ENCODE measurements around the gene LTO1. TPM values are rescaled to one million over a fixed set of nuclear protein-coding genes. Genes with fewer than 3 reads are reported as not detected.

LTO1 gene, protein sequence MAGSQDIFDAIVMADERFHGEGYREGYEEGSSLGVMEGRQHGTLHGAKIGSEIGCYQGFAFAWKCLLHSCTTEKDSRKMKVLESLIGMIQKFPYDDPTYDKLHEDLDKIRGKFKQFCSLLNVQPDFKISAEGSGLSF
- 10 to 100 TPM; 22.2 to 24.5 (median 22.8) TPM for total RNA-seq

DNA sequence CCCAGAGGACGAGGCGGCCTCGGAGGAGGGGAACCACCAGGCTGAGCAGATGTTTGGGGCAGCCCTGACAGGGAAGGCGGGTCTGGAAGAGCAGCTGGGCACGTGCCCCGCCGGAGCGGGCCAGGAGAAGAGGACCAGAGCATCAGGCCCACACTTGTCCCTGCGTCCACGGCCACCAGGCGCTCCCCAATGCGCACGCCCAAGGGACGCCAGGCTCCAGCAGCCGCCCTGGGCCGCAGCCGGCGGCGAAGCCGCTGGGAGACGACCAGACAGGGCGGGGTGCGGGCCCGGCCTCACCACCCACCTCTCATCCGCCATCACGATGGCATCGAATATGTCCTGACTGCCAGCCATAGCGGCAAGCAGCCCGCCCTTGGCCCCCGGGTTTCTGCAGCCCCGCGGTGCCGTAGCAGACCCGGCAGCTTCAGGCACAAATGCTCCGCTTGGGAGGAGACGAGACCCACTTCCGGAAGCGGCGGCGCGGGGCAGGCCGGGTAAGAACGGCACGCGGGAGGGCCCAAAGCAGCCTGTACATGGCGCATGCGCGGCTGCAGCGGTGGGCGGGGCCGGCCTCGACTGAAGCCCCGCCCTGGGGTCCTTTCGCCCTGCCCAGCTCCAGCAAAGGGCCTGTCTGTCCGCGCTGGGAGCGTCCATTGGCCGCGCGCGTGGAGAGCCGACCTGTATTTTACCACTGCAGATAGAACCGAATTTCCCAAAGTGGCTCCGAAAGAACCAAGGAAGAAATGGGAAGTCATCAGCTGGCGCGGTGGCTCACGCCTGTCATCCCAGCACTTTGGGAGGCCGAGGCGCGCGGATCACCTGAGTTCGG is at the start of gene LTO1:
Gene LTO1, minus strand, starts transcription at position 468 of the 829 bp plus-strand sequence. Its CDS starts 114 bp downstream, at position 354.
- Mint-ChIP-seq H3K36me3 (ENCODE audit: insufficient read depth) (peaks cover 19% of the 10 kb centered on the region), H3K4me1 (ENCODE audit: low read depth) (peaks cover 26% of the 10 kb centered on the region), H3K27me3 (ENCODE audit: low read depth) (no peaks in the 10 kb centered on the region), H3K9me3 (no peaks in the 10 kb centered on the region), H3K4me3 (peak within 1 kb of the TSS; percentile 96)
- DNase-seq (peak; percentile 95), ATAC-seq (peak; percentile 90)

DNA sequence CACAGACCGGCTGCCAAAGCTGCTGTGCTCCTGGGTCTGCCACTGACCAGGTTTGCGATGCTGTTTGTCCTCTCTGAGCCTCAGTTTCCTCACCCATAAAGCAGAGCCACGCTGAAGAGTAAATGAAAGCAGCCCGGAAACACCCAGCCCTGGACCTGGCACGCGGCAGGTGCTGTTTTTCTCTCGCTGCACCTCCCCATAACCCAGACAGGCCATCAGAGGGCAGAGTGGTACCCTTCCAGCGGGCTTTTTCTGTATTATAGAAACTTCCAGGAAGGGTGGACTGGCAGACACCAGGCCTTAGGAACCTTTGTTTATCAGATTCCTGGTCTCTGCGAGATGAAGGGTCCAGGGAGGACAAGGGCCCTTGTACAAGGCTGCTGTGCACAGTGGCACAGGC is 46.6 kb upstream of the LTO1 start:
- Mint-ChIP-seq H3K36me3 (ENCODE audit: insufficient read depth) (no peaks in the 10 kb centered on the region), H3K27me3 (ENCODE audit: low read depth) (peaks cover 67% of the 10 kb centered on the region), H3K4me1 (ENCODE audit: low read depth) (no peaks in the 10 kb centered on the region), H3K9me3 (no peaks in the 10 kb centered on the region), H3K4me3 (no peak overlapping the region)
- DNase-seq = no peak
- ATAC-seq = no peak

DNA sequence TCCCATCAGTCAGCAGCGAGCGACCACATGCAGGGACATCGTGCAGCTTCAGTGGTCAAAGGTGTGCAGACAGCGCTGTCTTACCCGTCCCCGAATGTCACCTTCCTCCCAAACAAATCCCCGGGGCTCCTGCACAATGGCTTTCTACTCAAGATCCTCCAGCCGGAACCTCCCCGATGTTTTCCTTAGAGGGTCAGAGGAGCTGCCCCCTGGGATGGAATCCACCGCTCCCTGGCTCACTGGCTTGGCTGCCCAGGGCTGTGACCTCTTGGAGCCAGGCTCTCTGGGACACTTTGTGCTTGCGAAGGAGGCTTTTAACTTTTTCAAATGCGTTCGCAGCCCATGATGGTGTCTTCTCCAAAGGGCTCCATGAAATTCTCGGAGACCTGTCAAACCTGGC is 46.0 kb upstream of the LTO1 start:
- Mint-ChIP-seq H3K36me3 (ENCODE audit: insufficient read depth) (no peaks in the 10 kb centered on the region), H3K4me3 (no peak overlapping the region), H3K9me3 (no peaks in the 10 kb centered on the region), H3K4me1 (ENCODE audit: low read depth) (no peaks in the 10 kb centered on the region), H3K27me3 (ENCODE audit: low read depth) (peaks cover 61% of the 10 kb centered on the region)
- no peak for DNase-seq
- no peak for ATAC-seq

DNA sequence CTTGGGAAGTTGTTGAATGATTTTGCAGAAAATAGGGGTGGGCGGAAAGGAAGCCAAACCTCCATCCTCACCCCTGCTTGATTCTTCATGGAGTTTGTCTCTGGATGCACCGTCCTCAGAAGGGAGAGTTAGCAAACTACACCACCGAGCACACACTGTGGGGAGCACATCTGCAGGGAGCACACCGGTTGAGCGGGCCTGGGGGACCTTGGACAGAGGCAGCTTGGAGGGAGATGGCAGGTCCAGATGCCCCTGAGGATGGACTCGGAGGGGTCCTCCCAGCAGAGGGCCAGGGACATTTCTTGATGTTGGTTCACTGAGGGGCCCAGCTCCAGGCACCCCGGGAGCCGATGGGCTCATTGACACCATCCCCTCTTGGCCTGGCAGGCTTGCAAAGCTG is 43.8 kb upstream of the LTO1 start:
- no peak overlapping the region for H3K4me3 Mint-ChIP-seq
- peaks cover 49% of the 10 kb centered on the region for H3K27me3 Mint-ChIP-seq (ENCODE audit: low read depth)
- DNase-seq (no peak), ATAC-seq (no peak)
- H3K9me3 Mint-ChIP-seq = no peaks in the 10 kb centered on the region
- H3K4me1 Mint-ChIP-seq (ENCODE audit: low read depth) = no peaks in the 10 kb centered on the region
- H3K36me3 Mint-ChIP-seq (ENCODE audit: insufficient read depth) = no peaks in the 10 kb centered on the region

DNA sequence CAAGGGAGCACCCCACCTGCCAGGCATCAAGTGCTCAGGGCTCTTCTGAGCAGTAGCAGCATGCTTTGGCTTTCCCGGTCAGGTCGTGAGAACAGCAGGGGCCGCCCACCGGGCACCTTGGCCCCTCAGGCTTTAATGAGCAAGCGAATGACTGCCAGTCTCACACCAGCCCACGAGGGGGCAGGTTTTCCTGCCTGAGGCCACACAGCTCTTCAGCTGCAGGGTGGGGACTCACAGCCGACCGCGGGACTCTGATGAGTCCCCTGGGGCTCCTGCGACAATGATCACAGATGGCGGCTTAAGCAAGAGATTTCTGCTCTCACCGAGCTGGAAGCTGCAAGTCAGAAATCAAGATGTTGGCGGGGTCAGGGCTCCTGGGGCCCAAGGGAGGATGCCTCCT is 43.0 kb upstream of the LTO1 start:
- no peaks in the 10 kb centered on the region for H3K36me3 Mint-ChIP-seq (ENCODE audit: insufficient read depth)
- no peaks in the 10 kb centered on the region for H3K4me1 Mint-ChIP-seq (ENCODE audit: low read depth)
- H3K9me3 Mint-ChIP-seq = no peaks in the 10 kb centered on the region
- H3K27me3 Mint-ChIP-seq (ENCODE audit: low read depth) = peaks cover 43% of the 10 kb centered on the region
- no peak overlapping the region for H3K4me3 Mint-ChIP-seq
- ATAC-seq (peak; percentile 25 to 37), DNase-seq (no peak)

DNA sequence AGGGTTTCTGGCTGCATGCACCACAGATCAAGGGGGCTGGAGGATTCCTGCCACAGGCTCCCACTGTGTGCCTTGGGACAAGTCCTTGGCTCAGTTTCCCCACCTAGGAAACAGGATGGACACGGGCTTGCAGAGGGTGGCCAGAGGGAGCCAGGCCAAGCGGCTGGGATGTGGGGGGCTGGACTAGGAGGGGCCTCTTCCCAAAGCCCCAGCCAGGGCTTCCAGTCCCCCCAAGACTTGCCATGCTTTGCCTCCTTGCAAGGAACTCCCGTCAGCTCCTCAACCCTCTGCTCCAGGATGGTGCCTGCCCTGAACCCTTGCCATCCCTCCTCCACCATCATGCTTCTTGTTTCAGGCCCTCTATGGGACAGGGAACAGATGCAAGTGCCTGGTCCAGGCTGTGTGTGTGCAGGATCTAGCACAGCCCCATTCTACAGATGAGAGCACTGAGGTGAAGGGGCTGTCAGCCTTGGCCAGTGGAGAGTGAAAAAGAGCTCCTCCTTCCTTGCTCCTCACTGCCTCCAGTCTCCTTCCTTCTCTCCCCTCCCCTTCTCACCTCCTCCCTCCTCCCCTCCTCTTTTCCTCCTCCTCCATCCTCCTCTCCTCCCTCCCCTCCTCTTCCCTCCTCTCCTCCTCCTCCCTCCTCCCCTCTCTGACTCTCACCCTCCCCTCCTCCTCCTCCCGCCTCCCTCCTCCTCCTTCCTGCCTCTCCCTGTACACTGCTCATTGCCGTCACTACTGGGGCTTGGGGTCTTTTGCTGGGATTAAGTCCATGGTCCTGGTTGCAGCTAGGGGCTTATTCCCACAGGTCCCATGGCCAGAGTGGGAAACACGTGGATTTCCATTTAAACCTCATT is 42.0 kb upstream of the LTO1 start:
- H3K4me3 Mint-ChIP-seq = no peak overlapping the region
- H3K9me3 Mint-ChIP-seq = no peaks in the 10 kb centered on the region
- H3K4me1 Mint-ChIP-seq (ENCODE audit: low read depth) = peaks cover under 1% of the 10 kb centered on the region
- ATAC-seq (no peak), DNase-seq (no peak)
- no peaks in the 10 kb centered on the region for H3K36me3 Mint-ChIP-seq (ENCODE audit: insufficient read depth)
- peaks cover 38% of the 10 kb centered on the region for H3K27me3 Mint-ChIP-seq (ENCODE audit: low read depth)

DNA sequence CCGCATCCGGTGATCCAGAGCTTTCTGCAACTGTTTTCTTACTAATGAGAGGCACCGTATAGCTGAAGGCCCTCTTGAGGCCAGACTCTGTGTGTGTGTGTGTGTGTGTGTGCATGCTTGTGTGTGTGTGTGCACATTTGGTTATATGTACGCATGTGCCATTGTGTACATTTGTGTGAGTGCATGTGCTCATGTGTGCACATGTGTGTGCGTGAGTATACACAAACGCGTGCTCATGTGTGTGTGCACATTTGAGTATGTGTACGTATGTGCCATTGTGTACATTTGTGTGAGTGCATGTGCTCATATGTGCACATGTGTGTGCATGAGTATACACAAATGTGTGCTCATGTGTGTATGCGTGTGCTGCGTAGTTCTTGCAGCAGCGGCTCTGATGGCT is 40.9 kb upstream of the LTO1 start:
- Mint-ChIP-seq H3K36me3 (ENCODE audit: insufficient read depth) (no peaks in the 10 kb centered on the region), H3K9me3 (no peaks in the 10 kb centered on the region), H3K4me1 (ENCODE audit: low read depth) (peaks cover 8% of the 10 kb centered on the region), H3K4me3 (no peak overlapping the region), H3K27me3 (ENCODE audit: low read depth) (peaks cover 33% of the 10 kb centered on the region)
- no peak for DNase-seq
- no peak for ATAC-seq

DNA sequence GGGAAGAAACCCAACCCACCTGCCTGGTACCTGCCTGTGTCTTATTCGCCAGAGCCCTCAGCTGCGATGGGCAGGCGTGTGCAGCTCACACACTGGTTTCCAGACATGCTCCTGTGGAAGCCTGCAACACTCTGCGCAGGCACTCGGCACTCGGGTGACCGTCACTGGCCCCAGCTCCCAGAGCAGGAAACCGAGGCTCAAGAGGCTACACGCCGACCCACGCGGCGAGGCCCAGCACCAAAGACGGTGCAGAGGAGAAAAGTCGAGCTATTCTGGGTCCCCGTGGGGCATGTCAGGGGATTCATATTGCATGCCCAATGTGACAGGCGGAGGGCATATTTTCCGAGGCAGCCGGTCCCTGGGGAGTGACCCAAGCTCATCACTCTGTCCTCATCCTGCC is 40.3 kb upstream of the LTO1 start:
- Mint-ChIP-seq H3K4me3 (no peak overlapping the region), H3K27me3 (ENCODE audit: low read depth) (peaks cover 27% of the 10 kb centered on the region), H3K36me3 (ENCODE audit: insufficient read depth) (no peaks in the 10 kb centered on the region), H3K9me3 (no peaks in the 10 kb centered on the region), H3K4me1 (ENCODE audit: low read depth) (peaks cover 8% of the 10 kb centered on the region)
- DNase-seq (no peak), ATAC-seq (no peak)

DNA sequence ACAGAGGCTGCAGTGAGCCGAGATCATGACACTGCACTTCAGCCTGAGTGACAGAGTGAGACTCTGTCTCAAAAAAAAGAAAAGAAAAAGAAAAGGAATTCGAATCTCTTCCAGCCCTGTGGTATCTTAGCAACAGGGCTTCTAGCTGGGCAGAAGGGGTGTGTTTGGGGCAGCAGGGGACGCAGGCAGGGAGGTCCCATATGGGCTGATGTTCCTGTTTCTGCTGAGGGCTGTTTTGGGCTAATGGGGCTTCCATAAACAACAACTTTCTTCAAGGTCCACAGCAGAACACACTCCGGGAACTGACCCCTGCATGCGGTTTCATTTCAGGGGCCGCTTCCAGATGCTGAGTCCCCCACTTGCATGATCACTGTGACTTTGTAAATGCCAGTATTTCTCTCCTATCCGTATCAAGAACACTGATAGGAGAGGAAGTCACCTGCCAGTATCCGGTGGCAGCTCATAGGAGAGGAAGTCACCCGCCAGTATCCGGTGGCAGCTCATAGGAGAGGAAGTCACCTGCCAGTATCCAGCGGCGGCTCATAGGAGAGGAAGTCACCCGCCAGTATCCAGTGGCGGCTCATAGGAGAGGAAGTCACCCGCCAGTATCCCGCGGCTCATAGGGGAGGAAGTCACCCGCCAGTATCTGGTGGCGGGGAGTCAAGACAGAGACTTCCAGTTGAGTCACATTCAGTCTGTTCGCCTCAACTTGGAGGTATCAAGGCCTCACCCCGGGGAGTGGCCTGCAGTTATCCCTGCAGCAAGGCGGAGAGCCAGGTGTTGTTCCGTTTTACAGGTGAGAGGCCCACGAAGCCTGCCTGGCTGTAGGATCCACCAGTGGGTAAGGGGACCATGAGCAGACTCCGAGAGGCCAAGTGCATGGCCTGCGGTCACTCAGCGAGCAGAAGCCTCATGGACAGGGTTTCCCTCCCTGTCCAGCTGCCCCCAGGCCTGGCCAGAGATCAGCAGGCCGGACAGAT is 37.0 kb upstream of the LTO1 start:
- no peaks in the 10 kb centered on the region for H3K9me3 Mint-ChIP-seq
- H3K36me3 Mint-ChIP-seq (ENCODE audit: insufficient read depth) = no peaks in the 10 kb centered on the region

DNA sequence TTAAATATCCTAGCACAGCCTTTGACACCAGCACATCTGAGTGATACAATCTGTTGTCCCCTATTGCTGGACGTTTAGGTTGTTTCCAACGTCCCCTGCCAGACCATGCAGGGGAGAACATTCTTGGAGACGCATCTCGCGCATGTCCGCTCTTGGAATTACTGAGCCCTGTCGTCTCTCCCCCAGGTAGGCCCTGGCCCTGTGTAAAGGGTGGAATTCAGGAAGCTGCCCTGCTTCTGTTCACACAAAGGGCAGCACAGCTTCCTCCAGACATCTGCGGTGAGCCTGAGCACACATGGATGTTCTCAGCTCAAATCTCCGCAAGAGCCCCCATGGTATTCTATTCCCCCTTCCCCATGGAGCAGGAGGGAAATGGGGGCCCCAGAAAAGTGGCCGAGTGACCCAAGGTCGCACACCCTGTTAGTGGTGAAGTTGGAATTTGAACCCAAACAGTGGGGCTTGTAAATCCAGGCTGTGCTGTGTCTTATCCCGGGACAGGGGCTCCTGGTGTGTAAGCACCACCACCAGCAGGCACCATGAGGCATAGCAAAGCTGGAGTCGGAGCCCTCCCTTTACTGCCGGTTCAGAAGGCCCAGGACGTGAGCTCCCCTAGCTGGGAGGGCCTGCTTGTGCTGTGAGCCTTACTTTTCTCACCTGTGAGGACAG is 33.7 kb upstream of the LTO1 start:
- Mint-ChIP-seq H3K27me3 (ENCODE audit: low read depth) (peaks cover 43% of the 10 kb centered on the region), H3K36me3 (ENCODE audit: insufficient read depth) (no peaks in the 10 kb centered on the region), H3K4me1 (ENCODE audit: low read depth) (peaks cover 16% of the 10 kb centered on the region), H3K9me3 (no peaks in the 10 kb centered on the region), H3K4me3 (no peak overlapping the region)
- ATAC-seq (no peak), DNase-seq (no peak)

More for the DNA sequence above, 37.0 kb upstream of the LTO1 start:
- DNase-seq (no peak), ATAC-seq (peak; percentile 51 to 52)
- peaks cover 8% of the 10 kb centered on the region for H3K4me1 Mint-ChIP-seq (ENCODE audit: low read depth)
- peaks cover 16% of the 10 kb centered on the region for H3K27me3 Mint-ChIP-seq (ENCODE audit: low read depth)
- peak overlapping the region; percentile 49 for H3K4me3 Mint-ChIP-seq

DNA sequence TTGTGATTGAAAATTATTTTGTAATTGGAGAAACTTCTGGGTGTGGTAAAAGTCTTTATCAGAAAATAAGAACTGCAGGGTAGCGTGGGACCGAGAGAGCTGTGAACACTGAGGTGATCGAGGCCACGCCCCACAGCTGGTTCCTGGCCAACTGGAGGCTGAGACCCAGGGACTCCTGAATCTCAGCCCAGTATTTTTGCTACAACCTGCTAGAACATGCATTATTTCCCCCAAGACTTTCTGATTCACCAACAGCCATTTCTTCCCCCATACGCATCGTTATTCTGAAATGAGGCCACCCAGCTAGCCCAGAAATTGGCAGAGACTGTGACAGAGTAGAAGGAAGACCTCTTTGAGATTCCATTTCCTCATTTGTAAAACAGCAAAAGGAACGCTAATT is 32.0 kb upstream of the LTO1 start:
- Mint-ChIP-seq H3K4me3 (no peak overlapping the region), H3K4me1 (ENCODE audit: low read depth) (peaks cover 19% of the 10 kb centered on the region)
- ATAC-seq = no peak

DNA sequence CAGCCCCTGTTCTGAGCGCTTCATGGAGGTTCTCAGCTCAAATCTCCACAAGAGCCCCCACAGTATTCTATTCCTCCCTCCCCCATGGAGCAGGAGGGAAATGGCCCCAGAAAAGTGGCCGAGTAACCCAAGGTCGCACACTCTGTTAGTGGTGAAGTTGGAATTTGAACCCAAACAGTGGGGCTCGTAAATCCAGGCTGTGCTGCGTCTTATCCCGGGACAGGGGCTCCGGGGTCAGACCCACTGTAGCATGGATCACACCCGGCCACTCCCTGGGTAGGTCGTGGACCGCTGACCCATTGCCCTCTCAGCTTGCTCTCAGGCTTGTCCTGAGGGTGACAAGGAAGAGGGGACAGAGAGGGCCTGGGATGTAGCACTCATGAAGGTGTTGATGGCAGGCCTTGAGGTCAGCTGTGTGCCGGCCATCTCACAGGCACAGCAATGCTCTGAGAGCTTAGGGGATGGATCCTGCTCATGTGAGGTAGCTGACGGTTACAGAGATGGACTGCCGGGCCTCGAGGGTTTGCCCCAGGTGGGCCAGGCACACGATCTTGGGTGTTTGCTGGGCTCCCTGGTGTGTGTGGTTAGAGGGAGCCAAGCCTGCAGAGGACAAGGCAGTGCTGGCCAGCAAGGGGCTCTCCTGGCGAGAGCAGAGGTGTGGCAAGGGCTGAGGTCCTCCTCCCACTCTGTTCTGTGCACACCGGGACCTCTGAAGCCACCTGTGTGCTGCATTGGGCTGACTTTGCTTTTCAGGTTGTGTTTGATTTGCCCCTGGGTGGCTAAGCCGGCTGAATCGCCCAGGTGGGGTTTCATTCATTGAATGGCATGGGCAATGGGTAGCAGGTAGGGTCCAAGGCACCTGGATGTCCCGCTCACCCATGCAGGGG is 31.0 kb upstream of the LTO1 start:
- H3K4me1 Mint-ChIP-seq (ENCODE audit: low read depth) = peaks cover 12% of the 10 kb centered on the region
- DNase-seq (no peak), ATAC-seq (no peak)
- H3K4me3 Mint-ChIP-seq = no peak overlapping the region
- no peaks in the 10 kb centered on the region for H3K36me3 Mint-ChIP-seq (ENCODE audit: insufficient read depth)
- H3K27me3 Mint-ChIP-seq (ENCODE audit: low read depth) = peaks cover 58% of the 10 kb centered on the region
- H3K9me3 Mint-ChIP-seq = no peaks in the 10 kb centered on the region

More for the DNA sequence above, 32.0 kb upstream of the LTO1 start:
- Mint-ChIP-seq H3K27me3 (ENCODE audit: low read depth) (peaks cover 50% of the 10 kb centered on the region), H3K9me3 (no peaks in the 10 kb centered on the region), H3K36me3 (ENCODE audit: insufficient read depth) (no peaks in the 10 kb centered on the region)
- no peak for DNase-seq
